HepG2 (cell line): ENCODE measurements around the gene GRIK4. TPM values are rescaled to one million over a fixed set of nuclear protein-coding genes. Genes with fewer than 3 reads are reported as not detected.
A peak's percentile ranks its signal among the peaks of the same experiment; 100 is the strongest.

Experiments
- ARNTL ChIP-seq: sonication (generic); formaldehyde crosslinking; IDR thresholded peaks from 2 replicates; pipeline ENCODE4 v1.4.0; 2020; ENCODE audit warnings: mild to moderate bottlenecking, missing genetic modification reagents
- ATF6 ChIP-seq: sonication (generic); formaldehyde crosslinking; conservative IDR thresholded peaks from 2 replicates; pipeline ENCODE4 v1.4.0; 2020; ENCODE audit warnings: missing genetic modification reagents
- BCL6 ChIP-seq: IDR thresholded peaks from 2 replicates; pipeline ENCODE4 v1.6.1; 2016; ENCODE audit warnings: missing genetic modification reagents, missing compliant biosample characterization
- CTCF ChIP-seq: sonication (generic); formaldehyde crosslinking; IDR thresholded peaks from 2 replicates; pipeline ENCODE4 v1.5.0; 2020; ENCODE audit warnings: mild to moderate bottlenecking, missing genetic modification reagents, moderate library complexity
- HNF1A ChIP-seq, 2 experiments: sonication (generic) in 1 of 2; formaldehyde crosslinking in 1 of 2; IDR thresholded peaks; 2 replicates each; pipeline versions ENCODE4 v1.4.0 to v1.6.1; 2016 to 2020; ENCODE audit warnings: borderline replicate concordance in 1 of 2, low read depth in 1 of 2, mild to moderate bottlenecking in 1 of 2, missing genetic modification reagents in 1 of 2
- HNRNPL ChIP-seq: fragments of 200-400 bp; formaldehyde crosslinking; IDR thresholded peaks from 2 replicates; pipeline ENCODE4 v1.6.1; 2017; ENCODE audit warnings: mild to moderate bottlenecking, low read depth, low read length
- IKZF1 ChIP-seq: fragments of 450-650 bp; IDR thresholded peaks from 2 replicates; pipeline ENCODE4 v1.7.1; 2016
- KDM5A ChIP-seq: fragments of 200-600 bp; sonication (generic); IDR thresholded peaks from 2 replicates; pipeline ENCODE4 v1.7.0; 2018; ENCODE audit warnings: antibody characterized with exemption, mild to moderate bottlenecking, low read length, borderline replicate concordance
- MIER2 ChIP-seq: IDR thresholded peaks from 2 replicates; pipeline ENCODE4 v1.6.1; 2016; ENCODE audit warnings: missing biosample characterization, missing genetic modification reagents
- MXD4 ChIP-seq: IDR thresholded peaks from 2 replicates; pipeline ENCODE4 v1.6.1; 2016; ENCODE audit warnings: mild to moderate bottlenecking, missing biosample characterization, missing genetic modification reagents
- SNRNP70 ChIP-seq: fragments of 200-400 bp; formaldehyde crosslinking; IDR thresholded peaks from 2 replicates; pipeline ENCODE4 v1.6.1; 2017; ENCODE audit warnings: mild to moderate bottlenecking, low read depth, low read length, moderate library complexity
- SP4 ChIP-seq: sonication (generic); formaldehyde crosslinking; IDR thresholded peaks from 2 replicates; pipeline ENCODE4 v1.8.1; 2023; ENCODE audit warnings: mild to moderate bottlenecking, missing genetic modification reagents
- ZNF205 ChIP-seq: IDR thresholded peaks from 2 replicates; pipeline ENCODE4 v1.6.1; 2018; ENCODE audit warnings: missing biosample characterization, missing genetic modification reagents
- ZNF264 ChIP-seq: sonication (generic); formaldehyde crosslinking; IDR thresholded peaks from 2 replicates; pipeline ENCODE4 v1.4.0; 2020; ENCODE audit warnings: missing genetic modification reagents
- ZNF512 ChIP-seq: sonication (generic); formaldehyde crosslinking; IDR thresholded peaks from 2 replicates; pipeline ENCODE4 v1.4.0; 2020; ENCODE audit warnings: mild to moderate bottlenecking, missing genetic modification reagents
- ZNF605 ChIP-seq: sonication (generic); formaldehyde crosslinking; IDR thresholded peaks from 2 replicates; pipeline ENCODE4 v1.8.0; 2022; ENCODE audit warnings: mild to moderate bottlenecking, missing genetic modification reagents
- ZNF616 ChIP-seq: sonication (generic); formaldehyde crosslinking; IDR thresholded peaks from 2 replicates; pipeline ENCODE4 v1.5.0; 2020; ENCODE audit warnings: low read depth, mild to moderate bottlenecking, missing genetic modification reagents
- ZNF746 ChIP-seq: sonication (generic); formaldehyde crosslinking; IDR thresholded peaks from 2 replicates; pipeline ENCODE4 v1.8.0; 2022; ENCODE audit warnings: mild to moderate bottlenecking, missing genetic modification reagents
- ZNF883 ChIP-seq: sonication (generic); formaldehyde crosslinking; IDR thresholded peaks from 2 replicates; pipeline ENCODE4 v1.5.1; 2020; ENCODE audit warnings: mild to moderate bottlenecking, missing genetic modification reagents; ENCODE audit errors: not compliant biosample characterization
- ZSCAN30 ChIP-seq: sonication (generic); formaldehyde crosslinking; IDR thresholded peaks from 2 replicates; pipeline ENCODE4 v1.5.0; 2020; ENCODE audit warnings: mild to moderate bottlenecking, missing genetic modification reagents
- polyA plus RNA-seq, 8 experiments: library from polyadenylated mRNA; depleted of rRNA in 3 of 8; stranded (reverse) in 7 of 8; unstranded in 1 of 8; fragments of >200 nt; fragmentation: Illumina TruSeq in 4 of 8; extraction: Trizol in 4 of 8; gene quantifications; 2 replicates each; pipeline versions ENCODE4 v1.2.1 to v1.2.3, GENCODE V29; 2011 to 2016; ENCODE audit warnings: low read depth in 4 of 8, missing spikeins in 1 of 8, mixed read lengths in 1 of 8; ENCODE audit not compliant: insufficient read depth in 1 of 8
- total RNA-seq, 5 experiments: library from RNA; depleted of rRNA; stranded (reverse); fragments of >200 nt; fragmentation: Illumina TruSeq; extraction: Trizol; gene quantifications; 2 replicates each; pipeline ENCODE4 v1.2.3, GENCODE V29; 2016; ENCODE audit warnings: low read depth in 1 of 5

The GRIK4 gene
- total and polyA plus RNA-seq, 2 of the 13 experiments (the other 11 are each of a cell fraction or from before 2014, with no cell fraction given): 0.04 to 0.07 TPM

DNA sequence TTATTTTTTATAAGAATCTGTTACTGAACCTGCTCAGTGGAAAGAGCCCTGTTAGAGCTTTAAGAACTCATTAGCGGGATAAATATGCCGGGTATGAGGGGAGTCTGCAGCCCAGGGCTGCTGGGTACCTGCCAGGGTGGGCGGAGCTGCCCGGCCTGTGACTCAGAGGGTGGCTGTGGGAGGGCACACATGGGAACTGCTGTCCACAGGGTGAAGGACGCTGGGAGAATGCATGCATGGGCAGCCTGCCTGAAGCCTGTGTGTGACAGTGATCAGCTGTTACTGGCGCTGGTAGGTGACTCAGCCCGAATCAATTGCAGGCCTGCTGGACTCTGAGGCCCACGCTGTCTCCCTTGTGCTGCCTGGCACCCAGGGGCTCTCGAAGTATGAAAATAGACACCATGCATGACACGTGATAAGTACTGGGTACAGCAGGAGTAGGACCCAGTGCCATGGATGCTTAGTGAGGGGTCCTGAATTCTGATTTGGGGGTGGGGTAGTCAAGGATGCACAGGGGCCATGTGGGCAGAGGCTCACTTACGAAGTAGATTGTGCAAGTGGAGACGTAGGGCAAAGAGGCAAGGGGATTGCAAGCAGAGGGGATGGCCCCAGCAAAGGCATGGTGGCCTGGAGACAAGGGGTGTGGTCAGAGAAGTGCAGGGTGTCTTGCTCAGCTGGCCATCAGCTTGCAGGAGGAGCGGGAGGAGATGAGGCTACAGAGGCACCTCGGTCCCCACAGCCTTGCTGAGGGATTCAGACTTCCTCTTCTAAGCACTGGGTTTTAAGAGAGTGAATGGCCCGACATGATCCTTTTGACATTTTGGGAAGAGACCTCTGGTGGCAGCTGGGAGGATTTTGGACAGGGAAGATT, 36.5 kb downstream of the GRIK4 start (continued):
- TF ChIP-seq HNF1A (IDR thresholded peaks at IDR 0.05; ENCODE audit: low read depth): no peak
- TF ChIP-seq HNF1A (CRISPR knock-in tag; IDR thresholded peaks at IDR 0.05; ENCODE audit: borderline replicate concordance): 0 out of 2 replicates have a peak, but pooled peaks have one; percentile 24
- TF ChIP-seq CTCF (CRISPR knock-in tag): peak; percentile 3; the same call in 1 of the 2 replicates
- TF ChIP-seq ZNF605: no peak
- no peak for TF ChIP-seq ZNF512 (CRISPR knock-in tag)
- no peak for TF ChIP-seq ZNF264 (CRISPR knock-in tag)
- no peak for TF ChIP-seq ZNF616 (CRISPR knock-in tag)
- no peak for TF ChIP-seq ZNF205
- TF ChIP-seq ZNF883 (CRISPR knock-in tag): peak; percentile 33
- no peak for TF ChIP-seq SNRNP70
- peak; percentile 28; the same call in 1 of the 2 replicates for TF ChIP-seq BCL6
- no peak for TF ChIP-seq ZNF746 (CRISPR knock-in tag)
- no peak for TF ChIP-seq ATF6 (CRISPR knock-in tag)
- peak; percentile 57; the same call in 1 of the 2 replicates for TF ChIP-seq MIER2
- TF ChIP-seq KDM5A: no peak
- TF ChIP-seq HNRNPL: 0 out of 2 replicates have a peak, but pooled peaks have one; percentile 62
- peak; percentile 82; the same call in 1 of the 2 replicates for TF ChIP-seq MXD4 (CRISPR knock-in tag)
- peak; percentile 48; the same call in 1 of the 2 replicates for TF ChIP-seq SP4 (CRISPR knock-in tag)
- peak; percentile 68 for TF ChIP-seq ARNTL (CRISPR knock-in tag)
- no peak for TF ChIP-seq ZSCAN30 (CRISPR knock-in tag)
- no peak for TF ChIP-seq IKZF1
